Measurements from ENCODE around the gene PRPF8.
"Not testable (repeated sequence)": the region's sequence is repeated elsewhere in the genome, so short reads cannot be mapped to it uniquely, and the experiment has no call there.

PRPF8 gene

GRCh38 chr17:1716076-1716911 is 31.6 kb upstream of the PRPF8 start:
- peak; percentile 100 for DNase-seq

- no peak for DNase-seq
These were observed 31.1 kb upstream of the PRPF8 start for GRCh38 chr17:1715803-1716075.

GRCh38 chr17:1714980-1715802 is 30.5 kb upstream of the PRPF8 start:
- peak; percentile 41 for DNase-seq

GRCh38 chr17:1714427-1714979 is 29.8 kb upstream of the PRPF8 start:
- peak; percentile 35 for DNase-seq

GRCh38 chr17:1713878-1714426 is 29.3 kb upstream of the PRPF8 start:
- peak; percentile 67 for DNase-seq

- DNase-seq = no peak
These were observed 28.7 kb upstream of the PRPF8 start for GRCh38 chr17:1713160-1713877.

GRCh38 chr17:1712271-1712670 is 27.6 kb upstream of the PRPF8 start:
- no peak for DNase-seq

GRCh38 chr17:1711804-1712203 is 27.1 kb upstream of the PRPF8 start:
- DNase-seq = no peak

- DNase-seq = no peak
These were observed 26.3 kb upstream of the PRPF8 start for GRCh38 chr17:1710807-1711553.

GRCh38 chr17:1709971-1710806 is 25.5 kb upstream of the PRPF8 start, which contains the start of gene TLCD2:
TSS of gene TLCD2 (minus strand) at chr17:1710377. CDS start at chr17:1710242, 135 bp downstream.
- no peak for DNase-seq

- no peak for DNase-seq
These were observed 24.8 kb upstream of the PRPF8 start for GRCh38 chr17:1709403-1709951.

- not testable (repeated sequence) for DNase-seq
These were observed 24.2 kb upstream of the PRPF8 start for GRCh38 chr17:1708791-1709346.

GRCh38 chr17:1707107-1707506 is 22.4 kb upstream of the PRPF8 start:
- DNase-seq = no peak

GRCh38 chr17:1705004-1705403 is 20.3 kb upstream of the PRPF8 start:
- DNase-seq = no peak

- no peak for DNase-seq
These were observed 18.4 kb upstream of the PRPF8 start for GRCh38 chr17:1703063-1703462.

GRCh38 chr17:1699891-1700290 is 15.2 kb upstream of the PRPF8 start:
- not testable (repeated sequence) for DNase-seq

- no peak for DNase-seq
These were observed 13.0 kb upstream of the PRPF8 start for GRCh38 chr17:1697681-1698080.

GRCh38 chr17:1695365-1695764 is 10.7 kb upstream of the PRPF8 start:
- DNase-seq = no peak

- no peak for DNase-seq
These were observed 8.7 kb upstream of the PRPF8 start for GRCh38 chr17:1693339-1693738.

GRCh38 chr17:1690544-1691221 is 6.0 kb upstream of the PRPF8 start:
- no peak for DNase-seq
